Measurements from ENCODE around the gene RPL13A.
"Not testable (repeated sequence)": the region's sequence is repeated elsewhere in the genome, so short reads cannot be mapped to it uniquely, and the experiment has no call there.

RPL13A gene

DNA sequence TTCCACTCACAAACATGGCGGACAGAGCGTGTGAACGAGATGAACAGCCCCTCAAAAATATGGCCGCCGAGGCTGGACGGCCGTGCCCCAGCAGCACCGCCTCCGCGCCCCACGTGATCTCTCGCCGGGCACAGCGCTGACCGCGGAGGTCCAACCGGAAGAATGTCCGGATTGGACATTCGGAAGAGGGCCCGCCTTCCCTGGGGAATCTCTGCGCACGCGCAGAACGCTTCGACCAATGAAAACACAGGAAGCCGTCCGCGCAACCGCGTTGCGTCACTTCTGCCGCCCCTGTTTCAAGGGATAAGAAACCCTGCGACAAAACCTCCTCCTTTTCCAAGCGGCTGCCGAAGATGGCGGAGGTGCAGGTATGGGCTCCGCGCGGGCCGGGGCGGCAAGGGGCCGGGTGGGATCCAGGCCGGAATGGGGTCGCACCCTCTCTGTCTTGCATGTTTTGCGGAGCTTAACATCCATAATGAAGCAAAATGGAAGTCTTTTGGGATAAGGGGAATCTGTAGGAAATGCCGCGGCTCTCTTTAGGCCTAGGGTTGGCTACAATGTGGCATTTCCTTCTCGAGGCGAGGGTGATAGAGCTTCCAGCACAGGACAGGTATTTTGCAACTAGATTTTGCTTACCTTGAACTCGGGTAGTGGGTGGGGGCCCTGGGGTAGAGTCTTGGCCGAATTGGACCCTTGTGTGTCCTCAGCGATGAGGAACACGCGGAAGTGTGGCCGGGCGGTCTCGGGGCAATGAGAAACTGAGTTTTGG lies at the start of gene RPL13A:
Gene RPL13A (plus strand): TSS at position 332 of the 769 bp plus-strand sequence. CDS start 22 bp downstream, at position 354.
- peak; percentile 96 for DNase-seq

GRCh38 chr19:49438261-49438660 lies 49.1 kb upstream of the RPL13A start:
- no peak for DNase-seq

GRCh38 chr19:49439836-49440235 lies 47.6 kb upstream of the RPL13A start:
- no peak for DNase-seq

GRCh38 chr19:49440439-49441209 lies 46.8 kb upstream of the RPL13A start:
- DNase-seq = no peak

GRCh38 chr19:49441210-49441959 lies 46.0 kb upstream of the RPL13A start, which contains the start of gene SLC17A7:
Gene SLC17A7, minus strand, starts transcription at chr19:49441527. Its CDS starts 148 bp downstream, at chr19:49441379.
- peak; percentile 74 for DNase-seq

GRCh38 chr19:49441960-49442350 lies 45.5 kb upstream of the RPL13A start:
- no peak for DNase-seq

- peak; percentile 37 for DNase-seq
These were observed 45.1 kb upstream of the RPL13A start for GRCh38 chr19:49442354-49442753.

DNA sequence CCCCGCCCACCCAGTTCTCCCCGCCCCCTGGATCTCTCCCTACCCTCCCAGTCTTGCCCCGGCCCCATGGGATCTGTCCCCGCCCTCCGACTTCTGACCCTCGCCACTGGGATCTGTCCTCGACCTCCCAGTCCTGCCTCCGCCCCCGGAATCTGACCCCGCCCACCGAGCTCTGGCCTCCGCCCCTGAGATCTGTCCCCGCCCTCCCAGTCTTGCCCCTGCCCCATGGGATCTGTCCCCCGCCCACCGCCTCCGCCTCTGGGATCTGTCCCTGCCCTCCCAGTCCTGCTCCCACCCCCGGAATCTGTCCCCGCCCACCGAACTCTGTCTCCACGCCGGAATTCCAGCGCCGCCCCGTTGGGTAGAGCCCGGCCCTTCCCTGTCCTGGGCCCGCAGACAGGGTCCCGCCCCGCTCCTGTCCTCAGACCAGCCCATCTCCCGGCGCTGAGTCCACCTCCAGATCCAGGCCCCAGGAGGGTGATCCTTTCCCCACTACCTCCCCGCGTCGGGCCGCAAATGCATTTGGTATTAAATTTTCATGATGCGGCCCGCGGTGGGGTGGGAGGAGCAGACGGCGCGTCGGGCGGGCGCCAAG lies 44.5 kb upstream of the RPL13A start:
- DNase-seq = peak; percentile 80

DNA sequence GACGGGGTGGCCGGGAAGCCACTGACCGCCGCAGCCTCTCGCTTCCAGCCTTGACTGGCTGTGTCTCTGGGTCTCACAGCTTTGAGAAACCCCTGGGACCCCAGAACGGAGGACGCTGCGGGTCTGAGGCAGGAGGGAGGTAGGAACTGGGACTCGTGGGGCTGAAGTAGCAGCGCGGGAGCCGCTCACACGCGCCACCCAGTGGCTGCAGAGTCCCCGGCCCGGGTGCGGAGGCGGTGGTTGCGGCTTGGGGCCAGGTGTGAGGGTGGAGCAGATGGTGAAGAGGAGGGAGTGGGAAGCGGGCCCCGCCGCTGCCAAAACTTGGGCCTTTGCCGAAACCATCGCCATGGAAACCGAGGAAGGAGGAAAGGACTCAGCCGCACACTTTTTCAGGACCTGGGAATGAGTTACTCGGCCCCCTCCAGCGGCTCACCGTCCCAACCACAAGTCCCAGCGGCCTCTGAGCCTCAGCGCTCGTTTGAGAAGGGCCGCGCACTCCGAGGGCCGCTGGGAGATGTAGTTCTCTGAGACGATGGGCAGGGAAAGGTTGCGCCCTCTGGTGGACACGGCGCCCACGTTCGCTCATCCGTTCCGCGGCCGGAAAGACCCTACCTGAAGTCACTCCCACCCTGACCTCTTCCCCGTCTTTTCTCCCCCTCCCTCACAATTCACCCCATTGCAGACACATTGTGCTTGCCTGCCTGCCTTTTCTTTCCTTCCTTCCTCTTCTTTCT lies 43.9 kb upstream of the RPL13A start:
- peak; percentile 98 for DNase-seq

- not testable (repeated sequence) for DNase-seq
These were observed 43.2 kb upstream of the RPL13A start for GRCh38 chr19:49444100-49444700.

- DNase-seq = no peak
These were observed 41.4 kb upstream of the RPL13A start for GRCh38 chr19:49445997-49446396.

- DNase-seq = no peak
These were observed 39.6 kb upstream of the RPL13A start for GRCh38 chr19:49447485-49448431.

DNA sequence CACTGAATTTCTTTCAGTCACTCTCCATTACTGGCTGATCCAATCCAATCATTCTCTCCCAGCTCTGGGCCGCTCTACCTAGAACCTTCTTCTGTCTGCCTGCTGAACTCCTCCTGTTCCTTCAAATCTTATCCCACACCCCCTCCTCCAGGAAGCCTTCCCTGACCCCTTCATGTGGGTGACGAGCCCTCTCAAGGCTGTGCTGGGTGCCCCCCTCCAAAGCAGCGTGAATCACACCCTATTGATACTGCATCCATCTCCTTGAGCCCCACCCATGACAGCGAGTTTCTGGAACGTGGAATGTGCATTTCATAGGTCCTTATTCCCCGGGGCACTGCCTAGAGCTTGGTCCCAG lies 39.0 kb upstream of the RPL13A start:
- DNase-seq = no peak

DNA sequence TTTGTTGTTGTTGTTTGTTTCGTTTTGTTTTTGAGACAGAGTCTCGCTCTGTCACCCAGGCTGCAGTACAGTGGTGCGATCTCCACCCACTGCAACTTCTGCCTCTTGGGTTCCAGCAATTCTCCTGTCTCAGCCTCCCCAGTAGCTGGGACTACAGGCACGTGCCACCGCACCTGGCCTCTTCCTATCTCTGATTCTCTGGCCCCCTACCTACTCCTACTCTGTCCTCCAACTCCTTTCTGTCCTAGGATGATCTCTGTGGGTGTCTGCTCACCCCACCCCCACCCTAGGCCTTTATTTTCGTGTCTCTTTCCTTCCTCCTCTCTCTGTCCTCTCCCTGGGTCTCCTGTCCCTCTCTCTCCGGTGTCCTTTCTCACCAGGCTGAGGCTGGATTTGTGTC lies 37.0 kb upstream of the RPL13A start:
- no peak for DNase-seq

GRCh38 chr19:49451430-49452181 lies 35.8 kb upstream of the RPL13A start, which contains the start of gene PIH1D1:
Gene PIH1D1, minus strand, starts transcription at chr19:49451814. Its CDS starts 240 bp downstream, at chr19:49451574.
- DNase-seq = peak; percentile 99

GRCh38 chr19:49453013-49453756 lies 34.2 kb upstream of the RPL13A start, which contains the start of gene ALDH16A1:
Gene ALDH16A1, plus strand, starts transcription at chr19:49453225. Its CDS starts 107 bp downstream, at chr19:49453332.
- peak; percentile 94 for DNase-seq

GRCh38 chr19:49453757-49454240 lies 33.6 kb upstream of the RPL13A start:
- DNase-seq = no peak

GRCh38 chr19:49455773-49456172 lies 31.6 kb upstream of the RPL13A start:
- DNase-seq = no peak

GRCh38 chr19:49456326-49456725 lies 31.1 kb upstream of the RPL13A start:
- DNase-seq = no peak
